ENCODE results near the gene CSNK1E. TPM values are rescaled to one million over a fixed set of nuclear protein-coding genes. Genes with fewer than 3 reads are reported as not detected.
"Not testable (repeated sequence)": the region's sequence is repeated elsewhere in the genome, so short reads cannot be mapped to it uniquely, and the experiment has no call there.

Gene CSNK1E
- polyA plus RNA-seq (2013, experiment 1 of 4) = 175 TPM
- 173 TPM for polyA plus RNA-seq (2013, experiment 2 of 4)
- 122 TPM for polyA plus RNA-seq (2013, experiment 3 of 4)
- polyA plus RNA-seq (2013, experiment 4 of 4) = 140 TPM

GRCh38 chr22:38317122-38317994, at the start of gene CSNK1E:
CSNK1E (minus strand) TSS chr22:38317433; CDS start chr22:38314157, 3,276 bp downstream.
- Histone ChIP-seq H3K4me3 (ENCODE audit: insufficient read depth, low read depth, low read length) (peak within 1 kb of the TSS; percentile 69), H3K27me3 (ENCODE audit: control insufficient read depth, insufficient read depth, low read length, poor library complexity, severe bottlenecking) (no peaks in the 10 kb centered on the region), H3K27ac (ENCODE audit: insufficient read depth, low read depth, low read length, poor library complexity, severe bottlenecking) (peak within 1 kb of the TSS; percentile 93), H3K4me1 (ENCODE audit: control insufficient read depth, insufficient read depth, low read length) (peaks cover 37% of the 10 kb centered on the region), H3K9me3 (ENCODE audit: control insufficient read depth, low read length) (no peaks in the 10 kb centered on the region), H3K36me3 (ENCODE audit: control insufficient read depth, insufficient read depth, low read length) (peaks cover 16% of the 10 kb centered on the region)
- 1 to 2% methylated on average over 98 of the region's 98 CpGs for WGBS, 2 experiments

GRCh38 chr22:38365829-38366228, 48.6 kb upstream of the CSNK1E start:
- not testable (repeated sequence) for H3K36me3 ChIP-seq (ENCODE audit: control insufficient read depth, insufficient read depth, low read length); H3K27ac ChIP-seq (ENCODE audit: insufficient read depth, low read depth, low read length, poor library complexity, severe bottlenecking); H3K4me1 ChIP-seq (ENCODE audit: control insufficient read depth, insufficient read depth, low read length); H3K9me3 ChIP-seq (ENCODE audit: control insufficient read depth, low read length); H3K4me3 ChIP-seq (ENCODE audit: insufficient read depth, low read depth, low read length); H3K27me3 ChIP-seq (ENCODE audit: control insufficient read depth, insufficient read depth, low read length, poor library complexity, severe bottlenecking)
- WGBS, 2 experiments = 90 to 100% methylated on average over 2 of the region's 3 CpGs

GRCh38 chr22:38365174-38365573, 47.9 kb upstream of the CSNK1E start:
- not testable (repeated sequence) for H3K27me3 ChIP-seq (ENCODE audit: control insufficient read depth, insufficient read depth, low read length, poor library complexity, severe bottlenecking); H3K4me1 ChIP-seq (ENCODE audit: control insufficient read depth, insufficient read depth, low read length); H3K27ac ChIP-seq (ENCODE audit: insufficient read depth, low read depth, low read length, poor library complexity, severe bottlenecking); H3K36me3 ChIP-seq (ENCODE audit: control insufficient read depth, insufficient read depth, low read length); H3K4me3 ChIP-seq (ENCODE audit: insufficient read depth, low read depth, low read length); H3K9me3 ChIP-seq (ENCODE audit: control insufficient read depth, low read length)
- WGBS, 2 experiments = 96 to 98% methylated on average over 2 of the region's 3 CpGs

GRCh38 chr22:38360560-38360959, 43.3 kb upstream of the CSNK1E start:
- H3K4me3 ChIP-seq (ENCODE audit: insufficient read depth, low read depth, low read length); H3K9me3 ChIP-seq (ENCODE audit: control insufficient read depth, low read length); H3K36me3 ChIP-seq (ENCODE audit: control insufficient read depth, insufficient read depth, low read length); H3K27ac ChIP-seq (ENCODE audit: insufficient read depth, low read depth, low read length, poor library complexity, severe bottlenecking); H3K27me3 ChIP-seq (ENCODE audit: control insufficient read depth, insufficient read depth, low read length, poor library complexity, severe bottlenecking); H3K4me1 ChIP-seq (ENCODE audit: control insufficient read depth, insufficient read depth, low read length): not testable (repeated sequence)
- 95 to 100% methylated on average over 2 of the region's 2 CpGs for WGBS, 2 experiments

- not testable (repeated sequence) for H3K4me1 ChIP-seq (ENCODE audit: control insufficient read depth, insufficient read depth, low read length); H3K4me3 ChIP-seq (ENCODE audit: insufficient read depth, low read depth, low read length); H3K27me3 ChIP-seq (ENCODE audit: control insufficient read depth, insufficient read depth, low read length, poor library complexity, severe bottlenecking); H3K36me3 ChIP-seq (ENCODE audit: control insufficient read depth, insufficient read depth, low read length); H3K27ac ChIP-seq (ENCODE audit: insufficient read depth, low read depth, low read length, poor library complexity, severe bottlenecking); H3K9me3 ChIP-seq (ENCODE audit: control insufficient read depth, low read length)
- no CpG with 5 or more reads among the region's 1 CpG for whole genome bisulfite sequencing, 2 experiments
These were observed 42.6 kb upstream of the CSNK1E start for GRCh38 chr22:38359817-38360216.

- H3K4me1 ChIP-seq (ENCODE audit: control insufficient read depth, insufficient read depth, low read length); H3K9me3 ChIP-seq (ENCODE audit: control insufficient read depth, low read length); H3K4me3 ChIP-seq (ENCODE audit: insufficient read depth, low read depth, low read length); H3K36me3 ChIP-seq (ENCODE audit: control insufficient read depth, insufficient read depth, low read length); H3K27me3 ChIP-seq (ENCODE audit: control insufficient read depth, insufficient read depth, low read length, poor library complexity, severe bottlenecking); H3K27ac ChIP-seq (ENCODE audit: insufficient read depth, low read depth, low read length, poor library complexity, severe bottlenecking): not testable (repeated sequence)
- WGBS, 2 experiments = 85 to 94% methylated on average over 10 of the region's 10 CpGs
These were observed 40.7 kb upstream of the CSNK1E start for GRCh38 chr22:38357971-38358370.

- Histone ChIP-seq H3K27ac (ENCODE audit: insufficient read depth, low read depth, low read length, poor library complexity, severe bottlenecking) (no peak overlapping the region), H3K27me3 (ENCODE audit: control insufficient read depth, insufficient read depth, low read length, poor library complexity, severe bottlenecking) (no peaks in the 10 kb centered on the region), H3K4me1 (ENCODE audit: control insufficient read depth, insufficient read depth, low read length) (no peaks in the 10 kb centered on the region), H3K36me3 (ENCODE audit: control insufficient read depth, insufficient read depth, low read length) (peaks cover 10% of the 10 kb centered on the region), H3K9me3 (ENCODE audit: control insufficient read depth, low read length) (no peaks in the 10 kb centered on the region), H3K4me3 (ENCODE audit: insufficient read depth, low read depth, low read length) (no peak overlapping the region)
- 94 to 95% methylated on average over 14 of the region's 14 CpGs for WGBS, 2 experiments
These were observed 38.0 kb upstream of the CSNK1E start for GRCh38 chr22:38355275-38355674.

GRCh38 chr22:38353701-38354100, 36.5 kb upstream of the CSNK1E start:
- Histone ChIP-seq H3K4me3 (ENCODE audit: insufficient read depth, low read depth, low read length) (no peak overlapping the region), H3K27me3 (ENCODE audit: control insufficient read depth, insufficient read depth, low read length, poor library complexity, severe bottlenecking) (no peaks in the 10 kb centered on the region), H3K4me1 (ENCODE audit: control insufficient read depth, insufficient read depth, low read length) (no peaks in the 10 kb centered on the region), H3K9me3 (ENCODE audit: control insufficient read depth, low read length) (no peaks in the 10 kb centered on the region), H3K36me3 (ENCODE audit: control insufficient read depth, insufficient read depth, low read length) (peaks cover 10% of the 10 kb centered on the region), H3K27ac (ENCODE audit: insufficient read depth, low read depth, low read length, poor library complexity, severe bottlenecking) (no peak overlapping the region)
- 80 to 84% methylated on average over 10 of the region's 10 CpGs for WGBS, 2 experiments

GRCh38 chr22:38353142-38353629, 36.0 kb upstream of the CSNK1E start:
- peaks cover 3% of the 10 kb centered on the region for H3K4me1 ChIP-seq (ENCODE audit: control insufficient read depth, insufficient read depth, low read length)
- no peak overlapping the region for H3K27ac ChIP-seq (ENCODE audit: insufficient read depth, low read depth, low read length, poor library complexity, severe bottlenecking)

GRCh38 chr22:38352436-38352835, 35.2 kb upstream of the CSNK1E start:
- Histone ChIP-seq H3K27me3 (ENCODE audit: control insufficient read depth, insufficient read depth, low read length, poor library complexity, severe bottlenecking) (no peaks in the 10 kb centered on the region), H3K27ac (ENCODE audit: insufficient read depth, low read depth, low read length, poor library complexity, severe bottlenecking) (no peak overlapping the region), H3K4me3 (ENCODE audit: insufficient read depth, low read depth, low read length) (no peak overlapping the region), H3K9me3 (ENCODE audit: control insufficient read depth, low read length) (no peaks in the 10 kb centered on the region), H3K36me3 (ENCODE audit: control insufficient read depth, insufficient read depth, low read length) (peaks cover 10% of the 10 kb centered on the region), H3K4me1 (ENCODE audit: control insufficient read depth, insufficient read depth, low read length) (peaks cover 3% of the 10 kb centered on the region)
- WGBS, 2 experiments = 88 to 98% methylated on average over 4 of the region's 4 CpGs

More at GRCh38 chr22:38353142-38353629, 36.0 kb upstream of the CSNK1E start:
- H3K27me3 ChIP-seq (ENCODE audit: control insufficient read depth, insufficient read depth, low read length, poor library complexity, severe bottlenecking) = no peaks in the 10 kb centered on the region
- peaks cover 10% of the 10 kb centered on the region for H3K36me3 ChIP-seq (ENCODE audit: control insufficient read depth, insufficient read depth, low read length)
- no peak overlapping the region for H3K4me3 ChIP-seq (ENCODE audit: insufficient read depth, low read depth, low read length)
- 43% methylated on average over 33 of the region's 33 CpGs for WGBS, 2 experiments
- H3K9me3 ChIP-seq (ENCODE audit: control insufficient read depth, low read length) = no peaks in the 10 kb centered on the region
